Stimulated activated CD8-positive, alpha-beta memory T cell treated with anti-CD3 and anti-CD28 coated beads, Interleukin-12 subunit alpha, Interleukin-12 subunit beta, amount 100 ng/mL, for 1 hour (primary cell): ENCODE data around the gene SERPINB13.
"Not testable (repeated sequence)": the region's sequence is repeated elsewhere in the genome, so short reads cannot be mapped to it uniquely, and the experiment has no call there.

Source experiments
- DNase-seq: peaks from one replicate; pipeline ENCODE4 v3.0.0-alpha.2; 2020; ENCODE audit warnings: low read depth

Gene SERPINB13

DNA sequence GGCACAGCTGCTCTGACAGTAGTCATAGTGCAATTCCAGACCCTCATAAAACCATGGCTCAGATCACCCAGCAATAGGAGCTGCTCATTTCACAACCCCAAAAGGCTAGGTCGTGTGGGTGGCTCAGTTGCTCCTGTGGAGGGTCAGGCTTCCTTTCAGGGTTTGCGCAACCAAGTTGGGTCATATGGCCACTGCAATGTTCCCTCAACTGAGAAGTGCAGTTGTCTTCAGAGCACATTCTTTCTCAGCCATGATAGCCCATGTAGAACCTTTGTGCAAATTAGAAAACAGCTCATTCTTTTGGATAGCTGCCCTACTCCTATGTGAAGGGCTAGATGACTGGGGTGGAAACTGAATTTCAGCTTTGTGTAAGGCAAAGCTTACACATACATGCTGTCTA, 3.2 kb downstream of the SERPINB13 start:
- DNase-seq: no peak

DNA sequence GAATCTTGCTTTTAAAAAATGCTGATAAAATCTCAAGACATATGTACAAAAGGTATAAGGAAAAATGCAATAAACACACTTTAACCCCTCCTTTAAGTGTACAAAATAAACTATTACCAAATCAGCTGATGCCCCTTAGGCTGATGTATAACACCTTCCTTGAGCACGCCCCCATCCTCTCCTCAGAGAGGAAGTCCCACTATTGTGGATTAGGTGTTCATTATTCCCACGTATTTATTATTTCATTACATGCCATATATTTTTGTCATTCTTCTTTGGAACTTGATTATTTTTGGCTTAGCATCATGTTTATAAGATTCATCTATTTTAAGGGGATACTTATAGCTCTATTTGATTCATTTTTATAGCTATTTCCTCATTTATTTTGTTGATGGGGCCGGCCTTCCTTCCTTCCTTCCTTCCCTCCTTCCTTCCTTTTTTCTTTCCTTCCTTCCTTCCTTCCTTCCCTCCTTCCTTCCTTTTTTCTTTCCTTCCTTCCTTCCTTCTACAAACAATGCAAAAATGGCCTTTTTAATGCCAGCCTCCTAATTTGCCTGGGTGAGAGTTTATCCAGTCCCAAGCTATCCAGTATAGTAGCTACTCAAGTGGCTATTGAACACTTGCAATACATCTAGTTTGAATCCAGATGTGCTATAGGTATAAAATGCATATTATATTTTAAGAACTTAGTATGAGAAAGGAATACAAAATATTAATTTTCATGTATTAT, 4.0 kb downstream of the SERPINB13 start:
- no peak for DNase-seq

DNA sequence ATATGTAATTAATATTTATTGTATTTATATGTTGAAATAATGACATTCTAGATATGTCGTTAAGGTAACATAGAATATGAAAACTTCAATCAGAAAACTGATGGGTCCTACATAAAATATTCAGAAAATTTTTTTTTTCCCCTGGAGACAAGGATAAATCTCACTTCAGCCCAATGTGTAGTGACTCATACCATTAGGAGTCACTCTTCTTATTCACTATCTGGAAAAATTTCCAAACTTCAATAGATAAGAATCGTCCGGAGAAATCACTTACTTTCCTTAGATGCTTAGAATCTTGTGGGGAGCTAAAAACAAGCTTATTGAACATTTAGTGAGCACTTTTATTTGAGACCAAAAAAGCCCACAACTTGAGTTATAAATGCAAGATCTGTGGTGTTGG, 4.6 kb downstream of the SERPINB13 start:
- no peak for DNase-seq

DNA sequence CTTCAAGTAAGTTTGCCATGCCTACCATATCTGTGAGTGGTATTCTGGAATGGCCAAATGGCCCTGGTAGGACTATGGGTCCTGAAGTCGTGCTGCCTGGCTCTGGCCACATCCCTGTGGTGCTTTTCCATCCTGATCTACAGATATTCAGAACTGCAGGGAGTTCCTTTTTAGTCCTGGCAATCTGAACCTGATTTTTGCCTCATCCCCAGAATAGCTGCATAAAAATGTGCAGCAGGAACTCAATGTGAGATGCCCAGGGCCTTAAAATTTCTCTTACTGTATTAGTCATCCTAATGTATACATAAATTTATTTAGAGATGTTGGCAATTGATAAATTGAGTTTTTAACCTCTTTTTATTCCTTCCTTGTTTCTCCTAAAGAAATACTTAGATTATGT, 5.3 kb downstream of the SERPINB13 start:
- DNase-seq: no peak

DNA sequence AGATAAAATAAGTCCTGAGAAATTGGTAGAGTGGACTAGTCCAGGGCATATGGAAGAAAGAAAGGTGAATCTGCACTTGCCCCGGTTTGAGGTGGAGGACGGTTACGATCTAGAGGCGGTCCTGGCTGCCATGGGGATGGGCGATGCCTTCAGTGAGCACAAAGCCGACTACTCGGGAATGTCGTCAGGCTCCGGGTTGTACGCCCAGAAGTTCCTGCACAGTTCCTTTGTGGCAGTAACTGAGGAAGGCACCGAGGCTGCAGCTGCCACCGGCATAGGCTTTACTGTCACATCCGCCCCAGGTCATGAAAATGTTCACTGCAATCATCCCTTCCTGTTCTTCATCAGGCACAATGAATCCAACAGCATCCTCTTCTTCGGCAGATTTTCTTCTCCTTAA, 9.8 kb downstream of the SERPINB13 start:
- DNase-seq: no peak

DNA sequence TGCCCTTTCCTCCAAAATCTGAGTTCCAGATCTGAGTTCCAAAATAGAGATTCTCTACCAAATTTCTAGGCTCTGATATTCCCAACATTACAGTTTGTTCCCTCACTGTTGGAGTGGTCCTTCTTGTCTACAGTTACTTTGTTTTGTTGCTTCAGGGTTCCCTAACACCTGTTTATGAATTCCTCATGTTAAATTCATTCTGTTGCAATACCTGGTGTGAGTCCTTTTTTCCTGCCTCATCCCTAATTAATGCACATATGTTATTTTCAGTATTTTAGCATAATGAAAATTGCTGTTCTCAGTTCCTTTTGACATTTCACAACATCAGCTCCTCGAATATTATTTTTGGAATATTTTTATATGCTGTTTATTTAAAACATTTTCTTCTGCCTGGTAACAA, 16.2 kb downstream of the SERPINB13 start:
- no peak for DNase-seq

DNA sequence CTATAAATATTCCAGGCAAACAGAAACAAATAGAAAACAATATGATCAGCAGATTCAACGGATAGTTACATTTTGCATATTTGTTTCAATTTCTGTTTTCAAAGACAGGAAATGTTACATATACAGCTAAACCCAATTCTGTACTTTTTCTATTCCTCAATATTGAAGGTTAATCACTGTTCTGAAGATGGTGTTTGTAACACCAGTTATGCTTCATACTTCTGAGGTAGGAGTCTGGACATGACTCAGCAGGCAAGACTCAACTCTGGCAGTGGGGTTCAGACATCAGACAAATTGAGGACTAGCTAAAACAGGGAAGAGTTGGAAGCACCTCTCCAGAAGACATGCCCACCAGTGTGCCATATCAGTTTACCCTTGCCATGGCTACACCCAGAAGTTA, 16.6 kb downstream of the SERPINB13 start:
- no peak for DNase-seq

DNA sequence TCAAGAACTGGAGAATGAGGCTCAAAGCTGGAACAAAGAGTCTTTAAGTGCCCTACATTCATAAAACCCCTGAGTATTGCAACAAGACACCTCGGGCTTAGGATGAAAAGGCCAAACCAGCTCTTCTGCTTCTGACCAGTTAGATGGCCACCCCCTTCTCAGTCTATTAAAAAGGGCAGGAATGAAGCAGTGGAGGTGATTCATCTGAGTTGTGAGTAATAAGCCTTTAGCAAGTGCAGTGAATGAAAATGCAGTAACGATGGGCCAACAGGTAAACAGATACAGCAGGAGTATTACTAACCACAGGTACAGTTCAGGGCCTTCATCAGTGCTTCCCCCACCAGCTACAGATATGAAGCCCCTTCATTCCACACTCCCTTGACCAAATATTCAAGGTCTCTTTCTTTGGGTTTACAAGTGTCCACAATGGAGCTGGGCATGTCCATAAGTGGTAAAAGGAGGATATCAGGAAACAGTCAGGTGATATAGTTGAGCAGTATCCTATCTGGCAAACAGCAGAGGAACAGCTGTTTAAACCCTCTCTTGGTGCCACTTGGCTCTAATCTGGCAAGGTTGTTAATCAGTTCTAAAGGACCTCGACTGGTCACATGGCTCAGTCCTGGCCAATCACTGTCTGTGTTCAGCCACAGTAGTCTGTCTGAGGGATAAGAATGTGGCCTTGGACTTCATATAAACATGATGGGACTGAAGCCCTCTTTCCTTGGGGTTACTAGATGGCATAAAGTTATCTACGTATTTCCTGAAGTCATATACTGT, 17.8 kb downstream of the SERPINB13 start:
- DNase-seq: no peak

DNA sequence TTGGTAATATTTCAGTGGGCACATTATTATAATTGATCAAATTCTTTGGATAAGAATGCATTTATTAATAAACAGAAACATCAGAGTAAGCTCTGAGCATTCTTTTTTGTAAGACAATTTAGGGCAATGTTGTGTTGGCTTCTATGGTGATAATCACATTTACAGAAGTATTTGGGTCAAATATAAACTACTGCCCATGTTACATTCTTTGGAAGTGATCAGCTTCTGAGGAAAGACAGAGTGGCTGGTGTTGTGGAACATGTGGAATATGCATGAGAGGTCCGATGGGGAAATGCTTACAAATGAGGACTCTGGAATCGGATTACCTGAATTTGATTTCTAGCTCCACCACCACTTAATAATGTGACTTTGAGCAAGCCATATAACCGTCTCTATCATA, 19.4 kb downstream of the SERPINB13 start:
- DNase-seq: no peak

DNA sequence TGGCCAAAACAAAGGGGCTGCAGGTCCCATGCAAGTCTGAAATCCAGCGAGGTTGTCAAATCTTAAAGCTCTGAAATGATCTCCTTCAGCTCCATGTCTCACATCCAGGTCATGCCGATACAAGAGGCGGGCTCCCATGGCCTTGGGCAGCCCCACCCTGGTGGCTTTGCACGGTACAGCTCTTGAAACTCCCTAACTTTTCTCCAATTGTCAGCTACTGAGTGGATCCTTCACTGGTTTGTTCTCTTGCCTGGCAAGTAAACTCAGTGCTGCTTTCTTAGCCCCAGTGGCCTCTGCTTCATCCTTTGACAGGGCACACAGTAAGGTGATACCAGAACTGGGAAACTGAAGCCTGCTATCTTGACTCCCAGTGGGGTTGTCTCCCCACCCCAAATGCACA, 26.3 kb downstream of the SERPINB13 start:
- DNase-seq: no peak

DNA sequence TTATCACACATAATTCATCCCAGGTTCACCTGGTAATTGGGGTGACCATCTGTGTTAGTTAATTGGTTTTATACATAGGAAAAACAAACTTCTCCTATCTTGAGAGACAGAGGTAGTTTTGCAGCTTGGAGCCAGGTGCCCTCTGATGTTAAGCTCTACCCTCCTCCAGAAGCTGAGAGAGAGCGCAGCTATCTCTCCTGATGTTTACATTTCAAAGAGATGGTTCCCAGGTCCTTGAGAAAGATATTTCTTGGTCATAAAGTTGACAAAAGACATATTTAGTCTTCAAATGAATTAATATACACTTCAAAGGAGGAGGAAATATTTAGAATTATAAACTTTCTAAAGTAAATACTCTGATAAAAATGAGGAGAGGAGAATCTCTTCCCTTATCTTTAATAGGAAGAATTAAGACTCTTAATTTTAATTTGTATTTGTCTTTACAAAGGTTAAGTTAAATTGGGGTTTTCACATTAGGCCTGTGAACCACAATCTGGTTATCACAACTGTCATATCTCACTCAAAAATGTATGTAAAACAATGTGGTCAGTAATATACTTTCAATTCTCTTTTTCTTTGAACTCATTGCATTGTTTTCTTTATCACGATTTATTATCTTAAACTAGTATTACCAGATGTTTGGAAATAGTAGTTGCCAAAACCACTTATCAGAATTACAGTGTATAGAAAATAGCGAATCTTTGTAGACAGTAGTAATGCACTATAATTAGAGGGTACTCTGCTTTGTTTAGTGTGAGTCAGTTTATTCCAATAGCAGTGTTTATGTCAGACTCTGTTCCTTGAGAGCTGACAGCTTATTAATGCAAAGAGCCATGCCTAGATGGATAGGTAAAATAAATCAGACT, 30.1 kb downstream of the SERPINB13 start:
- no peak for DNase-seq

DNA sequence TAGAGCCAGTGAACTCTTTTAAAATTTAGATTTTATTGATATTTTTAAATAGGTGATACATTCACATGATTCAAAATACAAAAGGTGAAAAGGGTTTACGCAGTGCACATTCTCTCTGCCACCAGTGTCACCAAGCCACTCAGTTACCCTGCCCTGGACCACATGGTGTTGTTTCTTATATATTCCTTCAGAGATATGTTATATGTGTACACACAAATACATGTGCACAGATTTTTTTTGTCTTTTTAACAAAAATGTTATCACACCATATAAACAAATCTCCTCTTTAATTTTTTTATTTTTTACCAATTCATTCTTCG, 30.7 kb downstream of the SERPINB13 start:
- DNase-seq: no peak

DNA sequence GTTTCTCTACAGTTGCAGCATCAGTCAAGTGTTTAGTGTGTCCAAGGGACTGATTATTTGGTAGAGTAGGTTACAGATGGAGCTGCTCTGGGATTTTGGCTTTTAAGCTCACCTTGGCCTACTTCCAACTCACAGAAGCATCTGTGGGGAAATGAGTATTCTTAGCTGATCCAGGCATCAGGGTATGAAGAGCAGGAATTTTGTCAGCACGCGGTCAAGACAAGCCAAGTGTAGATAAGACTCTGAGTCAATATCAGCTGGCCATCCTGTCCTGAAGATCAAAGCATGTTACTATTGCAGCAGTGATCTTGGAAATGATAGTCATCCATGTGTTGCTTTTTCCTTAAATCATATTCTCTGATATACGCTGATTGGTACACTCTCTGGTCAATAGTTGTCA, 32.5 kb downstream of the SERPINB13 start:
- no peak for DNase-seq

DNA sequence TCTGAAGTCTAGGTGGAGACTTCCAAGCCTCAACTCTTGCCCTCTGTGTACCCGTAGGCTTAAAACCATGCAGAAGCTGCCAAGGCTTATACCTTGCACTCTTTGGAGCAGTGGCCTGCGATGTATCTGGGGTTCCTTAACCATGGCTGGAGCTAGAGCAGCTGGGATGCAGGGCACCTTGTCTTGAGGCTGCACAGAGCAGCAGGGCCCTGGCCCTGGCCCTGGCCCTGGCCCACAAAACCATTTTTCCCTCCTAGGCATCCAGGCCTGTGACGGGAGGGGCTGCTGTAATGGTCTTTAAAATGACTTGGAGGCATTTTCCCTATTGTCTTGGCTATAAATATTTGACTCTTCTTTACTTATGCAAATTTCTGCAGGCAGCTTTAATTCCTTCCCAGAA, 37.7 kb downstream of the SERPINB13 start:
- no peak for DNase-seq

DNA sequence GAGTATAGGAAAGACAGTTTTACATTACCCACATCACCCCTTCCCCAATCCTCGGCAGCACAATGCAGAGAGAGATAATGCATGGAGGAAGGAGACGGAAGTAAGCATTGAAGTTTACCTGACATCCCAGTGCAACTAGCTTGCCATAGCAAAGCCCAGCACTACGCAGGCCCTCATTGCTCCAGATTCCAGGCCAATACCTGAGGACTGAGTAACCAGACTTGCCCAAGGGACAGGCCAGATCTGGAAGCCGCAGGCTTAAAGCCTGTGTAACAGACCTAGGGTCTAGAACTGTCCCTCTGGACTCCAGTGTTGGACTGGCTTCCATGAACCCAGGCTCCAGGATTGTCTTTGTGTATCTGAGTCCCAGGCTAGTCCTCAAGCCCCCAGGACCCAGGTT, 39.3 kb downstream of the SERPINB13 start:
- no peak for DNase-seq

DNA sequence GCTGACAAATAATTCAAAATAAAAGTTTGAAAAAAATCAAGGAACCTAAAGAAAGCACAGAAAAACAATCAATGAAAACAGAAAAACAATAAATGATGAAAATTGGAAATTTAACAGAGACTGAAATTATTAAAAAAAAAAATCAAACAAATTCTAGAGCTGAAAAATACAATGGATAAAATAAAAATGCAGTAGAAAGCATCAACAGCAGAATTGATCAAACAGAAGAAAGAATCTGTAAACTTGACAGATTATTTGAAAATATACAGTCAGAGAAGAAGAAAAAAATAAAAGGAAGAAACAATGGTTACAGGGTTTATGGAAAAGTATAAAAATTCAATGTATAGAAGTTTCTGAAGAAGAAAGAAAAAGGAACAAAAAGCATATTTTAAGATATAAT, 40.7 kb downstream of the SERPINB13 start:
- DNase-seq: no peak

DNA sequence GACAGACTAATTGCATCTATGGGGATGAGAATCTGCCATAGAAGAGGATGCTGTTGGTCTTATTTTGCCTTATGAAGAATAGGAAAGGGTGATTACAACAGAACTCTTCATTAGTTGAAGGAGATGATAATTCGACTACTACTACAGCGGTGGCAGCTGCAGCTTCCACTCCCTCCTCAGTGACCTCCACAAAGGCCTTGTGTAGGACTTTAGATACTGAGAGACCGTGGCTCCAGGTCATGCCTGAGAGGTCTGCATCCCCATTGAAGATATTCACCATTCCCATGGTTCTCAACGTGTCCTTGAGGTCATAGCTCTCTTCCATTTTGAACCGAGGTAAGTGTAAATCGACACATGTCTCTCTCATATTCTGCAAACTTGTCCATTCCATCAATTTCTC, 50.6 kb downstream of the SERPINB13 start:
- no peak for DNase-seq

DNA sequence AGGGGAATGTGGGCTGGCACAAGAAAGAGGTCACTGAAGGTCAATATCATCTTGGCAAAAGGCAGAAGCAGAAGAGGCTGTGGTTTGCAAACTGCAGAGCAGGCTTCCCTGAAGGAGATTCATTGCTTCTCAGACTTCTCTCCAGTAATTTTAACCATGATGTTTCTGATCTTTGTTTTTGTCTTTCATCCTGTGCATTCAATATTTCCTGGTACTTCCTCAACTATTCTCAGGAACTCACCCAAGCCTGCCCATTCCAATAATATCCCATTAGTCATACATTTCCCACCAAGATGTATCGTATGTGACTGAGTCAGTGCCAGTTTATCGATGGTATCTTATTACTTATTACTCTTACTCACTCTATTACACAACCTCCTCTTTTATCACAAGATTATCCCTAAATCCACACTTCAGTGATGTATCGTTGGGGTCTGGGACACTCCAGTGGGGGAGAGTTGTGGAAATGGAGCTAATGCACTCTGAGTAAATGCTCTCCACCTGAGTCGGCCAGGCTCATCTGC, 54.1 kb downstream of the SERPINB13 start:
- DNase-seq: not testable (repeated sequence)

DNA sequence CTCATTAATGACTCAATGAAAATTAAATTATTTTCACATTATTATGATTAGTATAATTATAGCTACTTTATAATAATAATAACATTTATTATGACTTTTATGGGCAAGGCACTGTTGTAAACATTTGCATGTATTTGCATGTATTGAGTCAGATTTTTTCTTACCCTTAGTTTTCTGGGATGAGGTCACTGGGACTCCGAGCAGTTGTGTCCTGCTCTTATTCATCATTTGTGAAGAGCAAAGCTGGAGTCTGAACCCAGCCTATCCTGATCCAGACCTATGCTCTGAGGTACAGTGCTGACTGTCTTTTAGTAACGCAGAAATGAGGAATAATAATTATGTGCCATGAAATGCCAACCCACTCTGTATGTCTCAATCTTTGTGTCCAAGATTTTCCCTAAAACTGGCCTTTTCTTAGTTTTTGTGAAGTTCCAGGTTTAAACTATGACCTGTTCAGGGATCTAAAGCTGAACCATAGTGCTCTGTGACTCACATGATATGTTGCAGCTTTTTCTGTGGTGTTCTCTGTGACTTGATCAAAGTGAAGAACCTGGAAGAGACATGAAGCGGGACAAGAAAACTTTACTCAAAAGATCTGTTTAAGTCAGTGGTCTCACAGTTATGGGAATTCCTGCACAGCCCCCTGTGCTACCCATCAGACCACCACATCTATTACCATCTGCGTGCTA, 55.7 kb downstream of the SERPINB13 start:
- DNase-seq: not testable (repeated sequence)

DNA sequence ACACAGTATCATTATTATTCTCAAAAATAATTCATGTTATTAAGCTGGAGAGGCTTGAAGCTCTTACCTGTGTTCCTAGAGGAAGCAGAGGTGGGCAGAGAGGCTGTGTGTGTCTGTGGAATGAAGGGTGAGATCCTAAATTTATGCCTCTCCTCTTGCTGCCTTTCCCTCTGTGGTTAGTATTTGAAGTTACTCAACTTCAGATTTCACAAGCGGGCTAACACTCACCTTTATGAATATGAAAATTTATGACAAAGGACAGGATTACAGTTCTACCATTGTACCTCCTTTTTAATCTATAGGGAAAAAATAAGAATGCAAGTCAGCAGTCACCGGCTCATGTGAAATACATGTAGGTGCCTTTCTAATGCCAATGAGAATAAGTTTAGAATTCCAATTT, 57.0 kb downstream of the SERPINB13 start, which contains the start of gene SERPINB4:
TSS of gene SERPINB4 (minus strand) at position 115 of the 400 bp plus-strand sequence. CDS start 679 bp downstream, outside the sequence.
- not testable (repeated sequence) for DNase-seq

DNA sequence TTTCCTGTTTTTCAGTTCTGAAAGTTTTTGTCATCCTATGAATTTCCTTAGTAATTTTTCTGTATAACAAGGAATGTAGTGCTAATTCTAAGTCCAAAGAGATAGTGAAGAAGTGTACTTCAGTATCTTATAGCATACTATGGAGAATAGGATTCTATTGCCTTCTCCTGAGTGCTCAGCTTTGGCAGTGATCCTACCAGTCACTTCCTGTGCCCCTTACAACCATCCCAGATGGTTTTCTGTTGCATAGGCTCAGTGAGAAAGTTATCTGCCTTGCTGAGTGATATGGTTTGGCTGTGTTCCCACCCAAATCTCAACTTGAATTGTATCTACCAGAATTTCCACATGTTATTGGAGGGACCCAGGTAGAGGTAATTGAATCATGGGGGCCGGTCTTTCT, 57.6 kb downstream of the SERPINB13 start:
- DNase-seq: not testable (repeated sequence)

DNA sequence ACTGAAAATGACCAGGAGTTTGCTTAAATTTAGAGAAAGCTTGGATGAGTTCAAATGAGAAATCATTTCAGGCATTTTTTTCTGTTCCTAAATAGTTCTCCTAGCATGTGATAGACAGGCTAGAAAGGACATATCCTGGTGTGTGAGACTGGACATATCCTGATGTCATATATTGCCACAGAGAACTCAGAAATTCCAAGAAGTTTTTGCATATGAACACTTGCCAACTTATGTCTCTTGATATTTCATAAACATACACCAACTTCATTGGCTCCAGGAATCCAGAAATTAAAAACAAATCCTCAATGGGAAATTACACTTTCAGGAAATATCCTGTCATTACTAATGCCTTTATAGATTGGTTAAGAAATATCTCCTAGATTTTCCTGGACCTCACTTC, 59.8 kb downstream of the SERPINB13 start:
- DNase-seq: no peak
